NK-92 treated with Interleukin-12 subunit alpha and Interleukin-12 subunit beta, amount 100 ng/mL, for 24 hours (cell line): ENCODE measurements around the gene PITPNM3.
"Not testable (repeated sequence)": the region's sequence is repeated elsewhere in the genome, so short reads cannot be mapped to it uniquely, and the experiment has no call there.

Experiments
- DNase-seq: peaks from one replicate; lab custom pipeline; 2025; lab: John Stamatoyannopoulos, UW

Gene PITPNM3

GRCh38 chr17:6574687-6575595 lies 18.6 kb upstream of the PITPNM3 start:
- no peak for DNase-seq

GRCh38 chr17:6573982-6574686 lies 17.8 kb upstream of the PITPNM3 start:
- no peak for DNase-seq

- not testable (repeated sequence) for DNase-seq
Observed at GRCh38 chr17:6573495-6573894, 17.1 kb upstream of the PITPNM3 start.

GRCh38 chr17:6572972-6573370 lies 16.6 kb upstream of the PITPNM3 start:
- DNase-seq, result no peak

GRCh38 chr17:6571452-6571781 lies 15.1 kb upstream of the PITPNM3 start:
- no peak for DNase-seq

- DNase-seq, result no peak
Observed at GRCh38 chr17:6570731-6571451, 14.5 kb upstream of the PITPNM3 start.

GRCh38 chr17:6569370-6570285 lies 13.3 kb upstream of the PITPNM3 start:
- DNase-seq, result no peak

- no peak for DNase-seq
Observed at GRCh38 chr17:6568184-6568758, 11.9 kb upstream of the PITPNM3 start.

- no peak for DNase-seq
Observed at GRCh38 chr17:6567528-6568183, 11.3 kb upstream of the PITPNM3 start.

GRCh38 chr17:6561446-6561845 lies 5.1 kb upstream of the PITPNM3 start:
- no peak for DNase-seq

GRCh38 chr17:6560496-6560895 lies 4.1 kb upstream of the PITPNM3 start:
- DNase-seq, result no peak

- no peak for DNase-seq
Observed at GRCh38 chr17:6559753-6560215, 3.4 kb upstream of the PITPNM3 start.

GRCh38 chr17:6558932-6559752 lies 2.8 kb upstream of the PITPNM3 start:
- DNase-seq, result no peak

GRCh38 chr17:6558276-6558675 lies 1.9 kb upstream of the PITPNM3 start:
- DNase-seq, result no peak

- no peak for DNase-seq
Observed at GRCh38 chr17:6557040-6557438, 684 bp upstream of the PITPNM3 start.

- DNase-seq, result no peak
Observed at GRCh38 chr17:6555331-6556120, 829 bp downstream of the PITPNM3 start.

- DNase-seq, result no peak
Observed at GRCh38 chr17:6554871-6555330, 1.5 kb downstream of the PITPNM3 start.

- DNase-seq, result no peak
Observed at GRCh38 chr17:6554342-6554741, 2.0 kb downstream of the PITPNM3 start.
